ENCODE results near the gene ACSBG1.

ACSBG1 gene

DNA sequence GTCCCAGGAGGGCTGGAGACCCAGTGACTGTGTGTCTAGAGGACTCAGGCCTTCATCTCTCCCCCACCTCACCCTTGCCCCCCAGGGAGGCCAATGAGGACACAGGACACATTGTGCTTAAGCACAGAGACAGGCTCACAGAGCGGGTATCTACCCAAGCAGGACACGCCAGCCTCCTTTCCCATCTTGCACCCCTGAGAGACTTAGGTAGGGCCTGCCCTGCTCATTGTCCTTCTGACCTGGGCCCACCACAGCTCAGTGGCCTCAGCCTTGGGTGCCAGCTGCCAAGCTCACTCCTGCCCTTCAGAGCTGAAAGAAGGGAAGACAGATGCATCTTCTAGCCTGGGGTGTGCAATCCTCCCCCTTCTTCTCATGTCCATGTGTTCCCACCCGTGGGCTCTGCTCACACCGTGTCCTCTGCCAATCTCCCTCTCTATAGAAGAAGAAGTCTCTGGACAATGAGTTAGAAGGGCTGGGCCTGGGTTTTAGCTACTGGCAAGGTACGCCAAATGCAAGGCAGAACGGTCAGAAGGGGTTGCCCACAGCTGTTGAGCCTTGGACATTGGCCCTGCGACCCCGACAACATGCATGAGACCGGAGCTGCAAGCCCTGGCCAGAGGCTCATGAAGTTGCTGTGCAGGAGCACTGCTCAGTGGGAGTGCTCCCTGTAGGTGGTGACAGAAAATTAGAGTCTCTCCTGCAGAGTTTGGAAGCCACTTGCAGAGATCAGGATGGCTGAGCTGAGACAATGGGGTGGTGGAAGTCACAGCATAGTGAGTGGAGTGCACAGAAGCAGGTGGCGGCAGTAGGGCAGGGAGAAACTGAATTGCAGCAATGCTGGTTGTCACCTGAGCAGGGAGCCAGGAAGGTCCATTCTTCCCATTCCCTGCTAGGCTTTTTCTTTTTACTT is 32.8 kb downstream of the ACSBG1 start:
- DNase-seq: no peak

DNA sequence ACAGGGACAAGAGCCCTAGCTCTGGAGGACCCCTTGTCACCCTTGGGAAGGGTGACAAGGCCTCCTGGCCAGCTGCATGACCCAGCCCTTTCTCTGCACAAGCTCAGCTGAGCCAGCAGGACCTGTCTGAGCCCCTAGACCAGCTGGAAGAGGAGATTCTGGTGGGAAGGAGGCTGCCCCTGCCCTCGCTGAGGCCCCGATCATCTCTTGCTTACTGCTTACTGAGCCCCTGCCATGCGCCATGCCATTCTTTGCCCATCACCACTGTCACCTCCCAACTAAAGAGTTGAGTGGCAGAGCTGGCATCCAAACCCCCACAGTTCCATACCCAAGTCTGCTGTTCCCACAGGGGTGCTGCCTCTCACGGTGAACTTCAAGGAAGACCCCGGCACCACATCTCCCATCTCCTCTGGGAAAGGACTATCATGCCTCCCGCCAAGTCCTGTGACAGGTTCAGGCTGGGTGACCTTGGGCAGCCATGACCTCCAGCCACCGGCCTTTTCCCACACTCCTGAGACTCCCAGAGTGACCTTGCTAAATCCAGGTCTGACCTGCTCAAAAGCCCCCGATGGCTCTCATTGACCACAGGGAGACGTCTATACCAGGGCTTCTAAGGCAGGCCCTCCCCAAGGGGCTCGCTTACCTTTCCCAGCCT is 34.0 kb downstream of the ACSBG1 start:
- DNase-seq: no peak

DNA sequence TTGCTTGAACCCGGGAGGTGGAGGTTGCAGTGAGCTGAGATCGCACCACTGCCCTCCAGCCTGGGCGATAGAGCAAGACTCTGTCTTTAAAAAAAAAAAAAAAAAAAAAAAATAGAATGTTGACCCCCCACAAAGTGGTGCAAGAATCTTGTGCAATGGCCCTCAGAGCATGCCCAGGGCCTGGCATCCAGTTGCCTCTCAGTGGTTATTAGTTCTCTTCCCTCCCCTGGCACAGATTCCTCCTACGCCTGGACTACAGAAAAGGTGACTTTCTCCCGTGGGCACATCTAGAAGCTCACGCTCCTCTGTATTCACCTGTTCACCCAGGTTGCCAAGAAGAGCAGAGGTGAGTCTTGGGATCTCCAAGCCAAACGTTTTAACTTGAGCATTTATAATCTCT is 36.7 kb downstream of the ACSBG1 start:
- no peak for DNase-seq

DNA sequence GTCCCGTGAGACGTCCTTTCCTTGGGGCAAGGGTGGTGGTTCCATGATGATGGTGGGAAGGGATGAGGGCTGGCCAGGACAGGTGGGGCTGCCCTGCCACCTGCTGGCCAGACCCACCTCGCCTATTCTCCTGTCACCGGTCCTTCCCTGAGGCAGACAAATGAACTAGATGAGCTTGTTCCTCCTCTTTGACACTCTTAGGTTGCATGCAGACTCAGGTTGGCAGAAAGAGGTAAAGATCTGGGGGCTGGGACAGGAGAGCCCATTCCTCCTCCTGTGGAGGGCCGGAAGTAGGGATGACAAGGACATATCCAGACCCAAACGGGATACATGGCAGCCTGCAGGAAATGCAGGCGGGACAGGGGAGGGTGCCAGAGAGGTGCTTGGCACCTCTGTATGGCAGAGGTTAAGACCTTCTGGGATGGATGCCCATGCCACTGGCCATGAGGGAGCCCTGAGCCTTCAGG is 38.6 kb downstream of the ACSBG1 start:
- DNase-seq: peak; percentile 20

DNA sequence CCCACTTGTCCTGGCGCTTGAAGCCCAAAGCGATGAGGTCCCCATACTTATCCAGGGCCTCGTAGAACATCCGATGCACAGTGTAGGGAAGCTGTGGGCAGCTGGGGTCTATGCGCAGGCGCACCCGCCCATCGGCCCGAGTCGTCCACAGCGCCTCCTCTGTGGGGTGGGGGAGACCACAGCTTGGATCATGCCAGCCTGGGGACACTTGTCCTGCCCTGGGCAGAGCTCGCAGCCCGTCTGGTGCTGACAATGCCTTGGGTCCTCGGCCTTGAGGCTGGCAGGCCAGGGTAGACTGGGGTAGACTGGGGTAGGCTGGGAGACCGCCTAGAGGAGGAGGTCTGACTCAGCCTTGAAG is 39.8 kb downstream of the ACSBG1 start:
- DNase-seq: no peak

DNA sequence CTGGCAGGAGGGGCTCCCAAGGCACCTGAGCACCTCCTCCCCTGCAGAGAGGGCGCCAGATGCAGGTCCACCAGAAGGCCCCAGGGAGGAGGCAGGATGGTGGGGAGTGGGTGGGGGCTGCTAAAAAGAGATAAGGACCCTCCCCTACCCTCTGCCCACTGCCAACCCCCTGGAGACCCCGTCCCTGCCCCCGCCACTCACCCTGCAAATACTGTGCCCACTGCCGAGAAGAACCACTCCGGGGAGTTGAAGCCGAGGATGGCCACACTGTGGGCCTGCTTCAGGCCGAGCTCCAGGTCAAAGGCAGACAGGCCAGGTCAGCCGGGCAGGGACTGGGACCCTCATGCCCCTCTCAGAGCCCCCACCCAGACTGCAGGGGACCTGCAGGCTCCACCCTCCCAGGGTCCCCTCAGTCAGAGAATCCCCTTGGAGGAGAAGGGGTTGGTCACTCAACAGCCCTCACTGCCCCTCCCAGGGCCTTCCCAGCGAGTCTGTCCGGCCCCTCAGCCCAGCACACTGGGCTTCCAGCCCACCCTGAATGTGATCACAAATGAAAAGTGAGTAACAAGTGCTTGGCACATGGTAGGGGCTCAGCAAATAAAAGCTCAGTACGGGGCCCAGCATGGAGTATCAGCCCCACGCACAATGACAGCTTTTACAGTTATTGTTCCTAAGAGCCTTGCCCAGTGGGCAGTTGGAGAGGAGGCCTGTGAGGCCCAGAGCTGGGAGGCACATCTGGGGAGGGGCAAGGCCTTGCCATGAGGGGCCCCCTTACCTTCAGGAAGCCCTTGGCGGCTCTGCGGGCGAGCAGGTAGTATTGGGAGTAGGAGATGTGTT is 40.4 kb downstream of the ACSBG1 start:
- DNase-seq: no peak

DNA sequence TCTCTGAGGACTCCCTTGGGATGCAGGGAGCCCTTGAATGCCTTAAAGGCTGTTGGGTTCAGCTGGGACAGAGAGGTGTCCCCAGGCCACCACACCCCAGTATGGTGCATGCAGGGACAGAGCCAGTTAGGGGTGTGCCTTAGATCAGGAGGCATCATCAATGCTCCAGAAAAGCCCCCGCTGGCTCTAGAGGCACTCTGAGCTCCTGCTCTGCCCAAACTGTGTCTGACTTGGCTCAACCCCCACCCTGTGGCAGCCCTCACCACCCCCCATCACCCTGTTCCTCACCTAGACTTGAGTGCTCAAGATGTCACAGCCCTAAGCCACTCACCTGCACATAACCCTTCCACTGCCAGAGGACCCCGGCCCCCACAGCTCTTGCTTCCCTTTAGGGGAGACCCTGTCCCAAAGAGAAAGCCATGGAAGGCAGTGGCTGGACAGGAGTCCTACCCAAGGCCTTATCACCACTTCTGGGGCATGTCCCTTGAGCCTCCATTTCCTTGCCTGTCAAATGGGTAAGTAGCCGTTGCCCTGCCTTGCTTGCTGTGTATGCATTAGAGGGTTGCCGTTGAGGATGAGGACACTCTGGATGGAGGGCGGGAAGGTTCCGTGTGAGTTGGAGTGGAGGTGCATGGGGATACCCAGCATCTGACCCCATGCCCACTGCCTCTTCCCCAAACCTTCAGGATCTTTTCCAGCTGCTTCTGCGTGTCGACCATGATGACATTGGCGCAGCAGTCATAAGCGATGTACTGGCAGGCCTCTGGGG is 41.4 kb downstream of the ACSBG1 start:
- DNase-seq: no peak

DNA sequence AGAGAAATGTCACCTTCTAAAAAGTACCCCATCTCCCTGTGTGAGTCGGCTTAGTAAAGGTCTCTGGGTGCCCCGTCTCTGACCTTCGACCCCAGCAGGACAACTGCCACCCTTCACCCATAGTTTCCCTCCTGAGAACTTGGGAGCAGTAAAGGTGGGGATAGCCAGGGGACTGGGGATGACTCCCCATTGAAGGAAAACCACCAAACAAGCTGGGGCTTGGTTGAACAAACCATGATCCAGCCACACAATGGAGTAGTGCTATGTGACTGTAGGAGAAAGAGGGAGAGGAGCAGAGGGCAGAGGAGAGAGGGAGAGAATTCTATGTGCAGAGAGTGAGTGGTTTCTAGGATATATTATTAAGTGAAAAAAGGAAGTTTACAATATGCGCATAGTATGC is 51.5 kb downstream of the ACSBG1 start:
- DNase-seq: no peak

DNA sequence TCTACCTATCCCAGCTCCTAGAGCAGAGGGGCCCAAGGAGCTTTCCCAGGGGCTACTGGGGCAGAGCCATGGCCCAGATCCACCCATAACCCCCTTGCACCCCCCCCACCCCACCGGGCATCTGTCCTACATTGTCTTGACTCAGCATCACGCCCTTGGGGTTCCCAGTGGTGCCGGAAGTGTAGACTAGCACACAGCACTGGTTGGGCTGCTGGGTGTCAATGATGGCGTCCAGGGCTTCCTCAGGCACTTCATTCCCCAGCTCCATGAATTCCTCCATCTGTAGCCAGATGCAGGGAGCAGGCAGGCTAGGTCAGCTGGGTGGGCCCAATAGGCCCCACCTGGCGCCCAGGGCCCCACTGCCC is 52.0 kb downstream of the ACSBG1 start:
- DNase-seq: no peak

DNA sequence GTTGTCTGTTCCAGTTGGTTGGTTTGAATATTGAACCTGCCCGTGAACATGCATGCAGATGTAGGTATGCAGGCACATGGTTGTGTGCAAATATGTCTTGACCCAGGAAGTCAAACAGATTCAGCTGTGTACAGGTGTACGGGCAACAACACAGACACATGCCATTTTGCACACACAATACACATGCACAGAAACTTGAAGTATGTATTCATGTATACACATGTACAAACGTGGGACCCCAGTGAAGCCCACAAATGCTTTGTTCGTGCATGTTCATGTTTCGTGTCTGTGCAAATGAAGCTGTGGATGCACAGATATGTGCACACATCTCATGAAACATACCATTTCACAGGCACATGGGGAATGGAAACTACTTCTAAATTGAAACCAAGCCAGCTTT is 54.5 kb downstream of the ACSBG1 start:
- DNase-seq: no peak

DNA sequence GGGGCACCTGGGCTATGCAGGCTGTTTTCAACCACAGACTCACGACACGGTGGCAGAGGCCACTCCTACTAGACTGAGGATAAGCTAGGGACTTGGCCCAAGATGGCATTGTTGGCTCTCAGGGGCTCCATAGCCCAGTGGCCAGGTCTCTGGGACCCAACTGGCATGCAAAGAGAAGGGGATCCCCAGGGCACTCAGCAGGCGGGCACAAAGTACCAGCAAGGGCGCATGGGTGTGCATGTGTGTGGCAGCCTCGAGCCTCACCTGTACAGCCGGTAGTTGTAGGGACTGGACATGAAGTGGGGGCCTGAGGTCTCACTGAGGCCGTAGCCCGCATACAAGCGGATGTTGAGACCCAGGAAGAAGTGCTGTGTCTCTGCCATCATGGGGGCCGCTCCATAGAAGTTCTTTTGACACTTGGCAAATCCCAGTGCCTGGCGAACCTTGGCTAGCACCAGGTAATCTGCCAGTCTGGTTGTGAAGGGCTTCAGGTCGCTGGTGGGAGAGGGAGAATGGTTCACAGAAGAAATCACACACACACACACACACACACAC is 55.0 kb downstream of the ACSBG1 start:
- DNase-seq: no peak

DNA sequence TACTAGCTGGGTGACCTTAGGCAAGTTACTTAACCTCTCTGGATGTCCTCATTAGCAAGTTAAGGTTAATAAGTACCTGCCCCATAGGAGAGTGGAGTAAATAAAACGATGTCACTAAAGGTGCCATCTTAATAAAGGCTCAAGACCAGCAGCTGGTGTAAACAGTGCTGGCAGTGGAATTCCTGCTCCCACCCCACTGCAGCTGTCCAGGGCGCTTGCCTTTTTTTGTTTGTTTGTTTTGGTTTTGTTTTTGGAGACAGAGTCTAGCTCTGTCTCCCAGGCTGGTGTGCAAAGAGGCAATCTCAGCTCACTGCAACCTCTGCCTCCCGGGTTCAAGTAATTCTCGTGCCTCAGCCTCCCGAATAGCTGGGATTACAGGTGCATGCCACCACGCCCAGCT is 56.3 kb downstream of the ACSBG1 start:
- no peak for DNase-seq

DNA sequence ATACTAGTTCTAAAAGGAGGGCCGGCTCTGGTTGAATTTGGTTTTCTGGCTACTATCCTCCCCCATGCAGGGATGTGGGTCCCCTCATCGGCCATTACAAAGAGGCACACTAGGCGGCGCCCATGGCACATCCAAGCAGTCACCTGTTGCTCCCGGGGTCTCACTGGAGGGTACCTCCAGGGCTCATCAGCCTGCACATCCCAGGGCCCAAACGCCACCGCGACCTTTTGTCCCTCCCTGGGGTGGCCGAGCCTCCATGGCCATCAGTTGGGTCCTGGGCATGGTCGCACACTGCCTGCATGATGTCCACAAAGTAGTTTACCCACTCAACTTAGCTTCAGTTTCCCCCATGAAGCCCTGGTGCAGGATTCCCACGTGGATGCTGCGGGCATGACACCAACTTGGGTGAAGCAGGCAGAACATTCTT is 56.9 kb downstream of the ACSBG1 start:
- no peak for DNase-seq

DNA sequence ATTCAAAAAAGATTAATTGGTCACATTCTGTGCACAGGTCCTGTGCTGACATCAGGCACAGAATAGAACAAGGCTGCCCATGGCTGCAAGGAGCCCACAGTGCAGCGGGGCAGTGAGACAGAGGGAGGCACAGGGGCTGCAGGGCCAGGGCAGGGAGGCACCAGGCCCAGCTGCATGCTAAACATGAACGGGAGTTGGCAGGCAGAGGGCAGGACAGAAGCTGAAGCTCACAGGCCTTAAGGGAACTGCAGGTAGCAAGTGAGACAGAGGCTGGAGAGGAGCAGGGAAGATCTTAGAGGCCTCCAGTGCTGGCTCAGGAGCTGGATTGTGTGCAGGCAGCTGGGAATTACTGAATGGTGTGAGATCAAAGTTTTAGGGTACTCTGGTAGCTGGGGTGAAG is 59.0 kb downstream of the ACSBG1 start:
- no peak for DNase-seq

DNA sequence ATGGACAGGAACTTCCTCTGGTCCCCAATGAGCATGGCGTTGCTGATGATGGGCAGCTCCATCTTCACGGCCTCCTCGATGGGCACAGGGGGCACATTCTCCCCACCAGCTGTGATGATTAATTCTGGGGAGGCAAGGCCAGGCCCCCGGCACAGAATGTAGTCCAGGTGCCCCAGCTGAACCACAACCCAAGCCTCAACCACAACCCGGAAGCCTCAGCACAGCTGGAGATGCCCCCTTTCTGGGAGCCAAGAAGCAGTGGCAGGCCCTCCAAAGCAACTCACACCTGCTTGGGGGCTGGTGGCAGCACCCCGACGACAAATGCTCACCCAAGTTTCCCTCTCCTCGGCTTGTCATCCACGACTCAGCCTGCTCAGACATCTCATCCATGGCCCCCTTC is 60.0 kb downstream of the ACSBG1 start:
- no peak for DNase-seq

DNA sequence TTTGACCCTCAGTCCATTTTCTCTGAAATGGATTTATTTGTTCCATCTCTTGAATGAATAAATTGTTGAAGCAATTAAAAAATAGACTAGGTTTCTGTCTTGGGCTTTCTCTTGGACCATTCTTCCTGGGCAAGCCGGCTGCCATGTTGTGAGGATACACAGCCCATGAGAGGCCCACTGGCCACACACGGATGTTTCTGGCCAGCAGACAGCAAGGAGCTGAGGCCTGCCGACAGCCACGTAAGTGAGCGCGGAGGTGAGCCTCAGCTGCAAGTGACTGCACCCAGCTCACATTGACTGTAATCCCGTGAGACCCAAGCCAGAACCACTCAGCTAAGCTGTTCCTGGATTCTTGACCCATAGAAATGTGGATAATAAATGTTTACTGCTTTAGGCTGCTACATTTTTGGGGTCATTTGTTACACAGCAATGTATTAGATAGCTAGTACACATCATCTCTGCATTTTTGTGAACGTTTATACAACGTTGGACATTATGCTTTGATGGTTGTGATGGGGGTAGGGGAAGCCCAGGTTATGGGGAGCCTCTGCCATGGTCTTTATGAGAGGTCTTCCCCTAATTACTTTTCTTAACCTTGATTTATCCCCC is 62.4 kb downstream of the ACSBG1 start:
- no peak for DNase-seq

DNA sequence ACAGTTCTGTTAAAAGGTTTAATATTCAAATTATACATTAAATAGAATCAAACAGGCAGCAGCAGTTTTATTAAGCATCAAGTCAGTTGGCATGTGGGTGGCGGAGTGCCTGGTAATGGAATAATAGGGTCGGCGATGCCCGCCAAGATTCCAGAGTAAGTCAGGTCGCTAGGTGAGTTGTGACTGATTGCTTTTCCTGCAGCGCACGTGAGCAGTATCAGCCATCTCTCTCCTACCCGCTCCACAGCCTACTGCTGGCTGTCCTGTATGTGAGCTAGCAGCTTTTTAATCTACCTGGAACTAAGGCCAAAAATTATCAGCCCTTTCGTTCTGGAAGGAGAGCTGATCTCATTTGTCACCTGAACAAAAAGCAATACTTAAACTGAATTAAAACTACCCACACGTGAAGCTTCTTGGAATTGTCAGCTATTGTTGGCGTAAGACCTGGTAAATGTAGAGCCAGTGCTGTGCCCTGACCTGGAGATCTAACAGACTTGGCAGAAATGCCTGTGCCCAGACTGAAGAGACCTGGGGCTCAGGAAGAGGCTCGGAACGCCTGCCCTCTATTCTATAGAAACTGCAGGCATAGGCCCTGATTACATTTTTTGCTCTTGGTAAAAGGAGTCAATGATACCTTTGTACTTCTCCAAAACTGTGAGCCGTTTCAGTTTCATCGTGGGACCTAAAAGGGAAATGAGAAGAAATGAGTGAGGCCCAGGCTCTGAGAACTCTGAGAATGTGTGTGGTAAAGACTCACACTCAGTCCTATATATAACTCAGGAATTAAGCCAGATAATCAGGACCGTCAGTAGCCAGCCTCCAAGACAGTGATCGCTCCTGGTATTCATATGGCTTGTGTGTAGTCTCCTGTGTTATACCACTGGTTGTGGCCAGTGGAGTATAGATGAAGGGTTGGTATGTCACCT is 63.3 kb downstream of the ACSBG1 start:
- DNase-seq: no peak

DNA sequence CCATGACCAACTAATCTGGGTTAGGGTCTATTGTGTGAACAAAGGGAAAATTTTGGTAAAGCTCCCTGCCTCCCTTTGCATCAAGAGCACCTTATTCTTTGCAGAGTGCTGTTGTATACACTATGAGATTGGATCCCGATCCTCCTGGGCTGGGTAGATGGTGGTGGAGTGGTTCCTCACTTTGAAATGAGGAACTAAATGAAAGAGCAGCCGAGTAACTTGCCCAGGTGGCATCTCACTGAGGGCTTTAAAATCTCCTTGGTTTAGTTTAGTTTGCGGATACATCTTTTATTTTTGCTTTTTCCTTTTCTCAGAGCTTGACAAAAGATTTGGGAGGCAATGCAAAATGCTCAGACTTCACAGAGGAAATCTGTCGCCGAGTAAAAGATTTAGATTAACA is 65.8 kb downstream of the ACSBG1 start:
- no peak for DNase-seq

DNA sequence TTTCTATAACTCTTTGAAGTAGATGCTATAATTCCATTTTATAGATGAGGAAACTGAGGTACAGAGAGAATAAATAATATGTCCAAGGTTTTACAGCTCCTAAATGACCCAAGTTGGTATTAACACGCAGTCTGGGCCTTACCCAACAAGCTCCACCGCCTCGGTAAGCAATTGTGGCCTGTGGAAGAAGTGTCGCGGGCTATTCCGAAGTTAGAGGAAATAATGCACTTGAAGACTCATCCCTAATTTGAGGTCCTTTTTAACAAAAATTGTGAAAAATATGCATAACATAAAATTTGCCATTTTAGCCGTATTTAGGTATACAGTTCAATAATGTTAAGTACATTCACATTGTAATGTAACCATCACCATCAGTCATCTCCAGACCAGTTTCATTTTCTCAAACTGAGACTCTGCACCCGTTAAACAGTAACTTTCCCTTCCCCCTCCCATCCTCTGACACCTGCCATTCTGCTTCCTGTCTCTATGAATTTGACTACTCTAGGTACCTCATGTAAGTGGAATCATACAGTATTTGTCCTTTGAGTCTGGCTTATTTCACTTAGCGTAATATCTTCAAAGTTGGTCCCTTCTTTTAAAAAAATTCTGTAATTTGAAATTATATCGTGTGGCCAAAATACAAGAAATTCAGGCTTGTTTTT is 67.0 kb downstream of the ACSBG1 start:
- no peak for DNase-seq

DNA sequence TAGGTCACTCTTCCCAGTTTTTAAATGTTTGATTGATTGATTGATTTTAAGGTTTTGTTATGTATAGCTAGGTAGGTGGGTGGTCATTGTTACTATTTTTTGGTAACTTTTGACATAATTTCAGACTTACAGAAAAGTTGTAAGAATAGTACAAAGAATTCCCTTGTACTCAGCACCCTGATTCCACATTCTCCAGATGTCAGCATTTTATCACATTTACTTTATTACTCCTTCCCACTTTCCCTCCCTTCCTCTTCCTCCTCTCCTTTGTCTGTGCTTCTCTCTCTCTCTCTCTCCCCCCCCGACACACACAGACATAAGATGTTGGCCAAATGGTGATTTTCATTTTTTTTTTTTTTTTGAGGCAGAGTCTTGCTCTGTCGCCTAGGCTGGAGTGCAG is 70.4 kb downstream of the ACSBG1 start:
- DNase-seq: no peak
